Activated CD8-positive, alpha-beta T cell treated with anti-CD3 and anti-CD28 coated beads, Interleukin-2, amount 10 ng/mL, durations not matched to agents 7 days and 5 days (primary cell): ENCODE results near the gene PPP3CA. TPM values are rescaled to one million over a fixed set of nuclear protein-coding genes. Genes with fewer than 3 reads are reported as not detected.

Source experiments
- ATAC-seq: fragments of 150-1000 bp; cut with Tn5 transposase; one replicate; pipeline ENCODE4 v1.10.0; 2021; ENCODE audit warnings: moderate library complexity
- CTCF ChIA-PET: fragments of 350-600 bp; sonication (Branson Sonifier 250); formaldehyde crosslinking; loops from one replicate; lab custom pipeline; 2021; ENCODE audit warnings: antibody characterized with exemption; lab: Charles Lee
- POLR2A ChIA-PET: fragments of 350-600 bp; sonication (Branson Sonifier 250); formaldehyde crosslinking; loops from one replicate; lab custom pipeline; 2021; ENCODE audit warnings: antibody characterized with exemption; lab: Charles Lee
- DNase-seq: peaks from one replicate; pipeline ENCODE4 v3.0.0-alpha.2; 2020
- H3K27ac Mint-ChIP-seq: one replicate; pipeline ENCODE4 v1.8.0; 2021; ENCODE audit warnings: mild to moderate bottlenecking, mixed read lengths
- H3K27me3 Mint-ChIP-seq: one replicate; pipeline ENCODE4 v1.8.0; 2021; ENCODE audit warnings: low read depth, mixed read lengths
- H3K36me3 Mint-ChIP-seq: one replicate; pipeline ENCODE4 v1.8.0; 2021; ENCODE audit warnings: low read depth, mixed read lengths
- H3K4me1 Mint-ChIP-seq: one replicate; pipeline ENCODE4 v1.8.0; 2021; ENCODE audit warnings: low read depth, mixed read lengths
- H3K4me3 Mint-ChIP-seq: one replicate; pipeline ENCODE4 v1.8.0; 2021; ENCODE audit warnings: mild to moderate bottlenecking, mixed read lengths
- H3K9me3 Mint-ChIP-seq: one replicate; pipeline ENCODE4 v1.8.0; 2022; ENCODE audit warnings: mixed read lengths; ENCODE audit not compliant: insufficient read depth
- total RNA-seq, 2 experiments: library from RNA; stranded (reverse); gene quantifications; one replicate each; pipeline ENCODE4 v1.2.3, GENCODE V29; 2021

Gene PPP3CA
- total RNA-seq, 2 experiments from 2014 or later: 28.6 to 29.0 TPM

DNA sequence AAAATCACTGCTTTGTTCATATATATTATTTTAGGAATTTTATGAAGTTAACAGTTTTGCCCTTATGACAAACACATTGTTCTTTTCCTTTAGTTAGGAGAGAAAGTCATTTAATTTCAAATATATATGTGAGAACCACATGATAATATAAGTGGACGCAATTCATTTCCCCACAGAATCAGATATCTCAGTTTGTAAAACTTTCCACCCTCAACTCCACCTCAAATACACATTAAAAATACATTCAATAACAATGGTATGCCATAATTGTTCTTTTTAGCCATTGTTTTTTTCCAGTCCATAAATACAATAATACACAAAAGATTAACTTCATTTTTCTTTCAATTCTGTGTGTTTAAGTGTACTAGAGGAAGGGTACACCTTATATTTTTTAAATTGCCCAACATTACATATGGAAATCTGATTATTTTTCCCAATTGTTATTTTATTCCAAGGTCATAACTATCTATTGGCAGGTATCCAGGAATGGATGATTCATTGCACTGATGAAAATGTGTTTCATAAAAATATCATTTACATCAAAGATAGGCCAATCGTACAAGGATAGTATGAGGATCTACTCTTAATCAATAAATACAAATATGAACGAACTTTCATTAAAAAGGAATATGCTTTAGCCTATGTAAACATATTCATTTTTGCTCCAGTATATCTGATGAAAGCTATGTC, 125.0 kb downstream of the PPP3CA start:
- ATAC-seq (no peak), DNase-seq (no peak)
- no peaks in the 10 kb centered on the region for H3K9me3 Mint-ChIP-seq
- H3K27me3 Mint-ChIP-seq: no peaks in the 10 kb centered on the region
- POLR2A ChIA-PET: no interaction called here
- no peaks in the 10 kb centered on the region for H3K36me3 Mint-ChIP-seq
- no peak overlapping the region for H3K4me3 Mint-ChIP-seq
- peaks cover 10% of the 10 kb centered on the region for H3K4me1 Mint-ChIP-seq
- H3K27ac Mint-ChIP-seq: no peak overlapping the region
- CTCF ChIA-PET: no interaction called here

DNA sequence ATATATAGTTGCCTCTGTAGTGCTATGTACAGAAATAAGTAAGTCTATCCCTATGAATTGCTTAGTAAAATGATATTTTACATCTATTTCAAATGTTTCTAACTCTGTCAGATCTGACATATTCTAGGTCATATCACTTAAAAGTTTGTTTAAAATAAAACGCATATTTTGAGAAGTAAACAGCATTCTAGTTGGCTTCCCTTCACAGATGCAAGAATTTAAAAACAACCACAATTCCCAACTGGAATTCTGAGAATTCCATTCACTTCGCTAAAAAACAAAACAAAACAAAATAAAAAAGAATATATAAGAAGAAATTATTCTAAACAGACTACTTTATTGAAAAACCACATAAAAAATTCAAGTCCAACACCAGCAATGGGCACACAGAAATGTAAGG, 126.0 kb downstream of the PPP3CA start:
- Mint-ChIP-seq H3K4me3 (no peak overlapping the region), H3K4me1 (peaks cover 10% of the 10 kb centered on the region), H3K9me3 (no peaks in the 10 kb centered on the region), H3K27me3 (no peaks in the 10 kb centered on the region), H3K27ac (no peak overlapping the region), H3K36me3 (no peaks in the 10 kb centered on the region)
- CTCF ChIA-PET: no interaction called here
- DNase-seq: no peak
- POLR2A ChIA-PET: no interaction called here
- ATAC-seq: no peak

DNA sequence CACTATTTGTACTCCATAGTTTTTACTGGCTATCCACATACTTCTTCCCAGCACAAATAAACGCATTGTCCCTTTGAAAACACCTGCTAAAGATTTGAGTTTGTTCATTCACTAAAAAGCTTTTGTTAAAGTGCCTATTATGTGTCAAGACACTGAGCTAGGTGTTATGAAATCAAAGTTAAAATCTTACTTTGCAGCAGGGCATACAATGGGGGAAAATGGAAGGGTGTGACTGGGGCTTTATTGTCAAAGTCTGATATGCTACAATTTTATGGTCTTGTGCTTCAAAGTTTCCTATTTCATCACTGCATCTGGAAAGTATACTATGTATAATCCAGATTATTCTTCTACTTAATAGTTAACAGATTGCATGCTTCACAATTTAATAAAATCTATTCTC, 128.4 kb downstream of the PPP3CA start:
- Mint-ChIP-seq H3K4me3 (no peak overlapping the region), H3K9me3 (no peaks in the 10 kb centered on the region), H3K27ac (no peak overlapping the region), H3K36me3 (no peaks in the 10 kb centered on the region), H3K27me3 (no peaks in the 10 kb centered on the region), H3K4me1 (no peaks in the 10 kb centered on the region)
- DNase-seq (no peak), ATAC-seq (no peak)
- ChIA-PET CTCF (no interaction called here), POLR2A (no interaction called here)

DNA sequence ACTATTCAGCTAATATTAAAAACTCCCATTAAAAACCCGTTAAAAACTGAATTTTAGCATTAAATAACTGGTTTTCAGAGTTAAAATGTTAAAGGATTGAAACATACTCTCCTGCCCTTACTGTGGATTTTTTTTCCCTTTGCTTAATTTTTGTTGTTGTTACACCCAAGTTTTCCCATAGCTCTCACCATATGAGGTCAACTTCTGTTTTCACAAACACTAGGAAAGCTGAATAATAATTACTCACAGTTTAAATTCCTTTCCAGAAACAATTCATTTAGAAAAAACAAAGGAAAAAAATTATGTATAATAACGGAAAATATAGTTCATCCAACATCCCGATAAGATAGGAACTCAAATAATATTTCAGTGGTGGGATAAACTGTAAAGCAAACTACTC, 129.0 kb downstream of the PPP3CA start:
- Mint-ChIP-seq H3K27me3 (no peaks in the 10 kb centered on the region), H3K27ac (no peak overlapping the region), H3K36me3 (no peaks in the 10 kb centered on the region), H3K4me3 (no peak overlapping the region), H3K4me1 (no peaks in the 10 kb centered on the region), H3K9me3 (no peaks in the 10 kb centered on the region)
- DNase-seq: no peak
- CTCF ChIA-PET: interaction anchor here (1.5 kb wide), 1 partner anchor 49 kb away, joined by 3 read pairs; no protein-coding TSS in a partner anchor
- POLR2A ChIA-PET: no interaction called here
- ATAC-seq: no peak

DNA sequence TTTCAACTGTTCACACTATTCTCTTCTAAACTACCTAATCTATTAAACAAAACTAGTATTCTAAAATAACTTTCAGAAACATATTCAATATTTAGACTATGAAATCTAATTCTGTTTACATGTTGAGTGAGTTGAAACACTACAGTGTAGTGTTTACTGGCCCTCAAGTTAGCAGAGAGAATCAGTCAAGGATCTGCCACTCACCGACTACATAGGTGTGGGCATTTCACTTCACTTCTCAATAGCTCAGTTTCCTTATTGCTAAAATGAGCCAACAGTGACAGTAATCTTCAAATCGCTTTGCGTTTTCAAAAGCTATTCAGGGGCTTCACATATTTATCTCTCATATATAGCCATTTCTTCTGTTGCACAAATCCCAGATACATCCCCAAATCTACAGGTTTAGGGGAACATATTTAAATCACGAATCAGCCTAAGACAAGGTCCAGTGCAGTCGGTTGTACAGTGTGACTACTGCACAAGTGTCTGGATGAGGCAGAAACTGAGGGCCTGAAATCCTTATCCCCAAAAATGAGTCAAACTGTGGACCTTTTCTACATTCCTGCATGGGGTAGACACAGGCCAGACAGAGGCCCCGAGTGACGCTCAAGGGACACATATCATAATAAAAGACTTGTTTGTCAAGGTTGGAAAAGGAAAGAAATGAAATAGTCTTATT, 129.8 kb downstream of the PPP3CA start:
- Mint-ChIP-seq H3K4me1 (no peaks in the 10 kb centered on the region), H3K27ac (no peak overlapping the region), H3K36me3 (no peaks in the 10 kb centered on the region), H3K9me3 (no peaks in the 10 kb centered on the region), H3K4me3 (no peak overlapping the region), H3K27me3 (no peaks in the 10 kb centered on the region)
- POLR2A ChIA-PET: no interaction called here
- CTCF ChIA-PET: interaction anchor here (1.5 kb wide), 1 partner anchor 48 kb away, joined by 3 read pairs; no protein-coding TSS in a partner anchor
- DNase-seq: no peak
- no peak for ATAC-seq

DNA sequence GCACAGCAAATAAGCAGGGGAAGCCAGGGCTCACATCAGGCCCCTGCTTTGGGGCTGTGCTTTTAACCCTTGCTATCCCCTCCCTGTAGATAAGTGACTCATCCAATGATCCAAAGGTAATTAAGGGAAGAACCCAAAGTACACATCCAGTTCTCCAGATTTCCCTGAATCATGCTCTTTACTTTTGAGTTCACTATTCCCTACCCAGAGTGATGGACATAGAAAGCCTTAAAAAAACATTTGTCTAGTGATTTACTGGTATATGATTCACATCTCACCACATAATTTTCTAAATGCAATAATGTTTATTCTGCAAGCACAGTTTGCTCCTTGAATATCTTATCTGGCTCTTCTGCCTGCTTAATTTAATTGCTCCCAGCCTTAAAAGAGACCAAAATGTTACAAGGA, 136.2 kb downstream of the PPP3CA start:
- DNase-seq (no peak), ATAC-seq (no peak)
- CTCF ChIA-PET: no interaction called here
- Mint-ChIP-seq H3K27ac (no peak overlapping the region), H3K36me3 (peaks cover 10% of the 10 kb centered on the region), H3K4me1 (peaks cover 13% of the 10 kb centered on the region), H3K4me3 (no peak overlapping the region), H3K9me3 (peaks cover 6% of the 10 kb centered on the region), H3K27me3 (no peaks in the 10 kb centered on the region)
- POLR2A ChIA-PET: no interaction called here

DNA sequence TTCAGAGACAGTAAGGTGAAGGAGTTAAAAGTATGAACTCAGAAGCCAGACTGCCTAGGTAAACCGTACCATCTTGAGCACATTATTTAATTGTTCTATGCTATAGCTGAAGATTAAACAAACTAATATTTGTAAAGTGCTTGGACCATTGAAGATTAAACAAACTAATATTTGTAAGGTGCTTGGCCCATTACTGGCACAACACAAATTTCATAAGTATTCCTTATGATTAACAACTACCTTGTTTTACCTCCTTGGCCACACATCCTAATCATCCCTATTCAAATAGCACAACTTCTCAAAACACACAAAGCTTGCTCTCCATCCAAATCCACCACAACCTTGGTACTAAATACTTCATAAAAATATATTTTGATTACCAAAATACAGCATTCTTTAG, 137.0 kb downstream of the PPP3CA start:
- H3K27me3 Mint-ChIP-seq: no peaks in the 10 kb centered on the region
- no peak for ATAC-seq
- ChIA-PET CTCF (no interaction called here), POLR2A (no interaction called here)
- no peak overlapping the region for H3K4me3 Mint-ChIP-seq
- DNase-seq: no peak
- no peak overlapping the region for H3K27ac Mint-ChIP-seq
- peaks cover 8% of the 10 kb centered on the region for H3K9me3 Mint-ChIP-seq
- peaks cover 13% of the 10 kb centered on the region for H3K36me3 Mint-ChIP-seq
- peaks cover 22% of the 10 kb centered on the region for H3K4me1 Mint-ChIP-seq

DNA sequence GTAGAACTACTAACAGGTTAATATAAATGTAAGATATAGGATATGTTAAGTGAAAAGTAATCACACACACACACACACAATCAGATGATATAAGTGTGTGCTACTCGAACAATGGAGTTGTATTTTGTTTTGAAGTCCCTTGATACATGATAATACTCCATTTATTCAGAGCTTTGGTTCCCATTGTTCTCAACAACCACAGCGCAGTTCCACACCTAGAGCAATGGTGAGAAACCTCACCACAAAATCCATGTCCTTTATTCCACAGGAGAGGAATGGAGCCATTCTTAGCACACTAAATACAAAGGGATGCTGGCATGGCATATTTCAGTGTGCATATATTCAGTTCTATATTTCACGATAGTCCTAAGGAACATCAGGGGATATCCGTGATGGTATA, 139.2 kb downstream of the PPP3CA start:
- peaks cover 32% of the 10 kb centered on the region for H3K4me1 Mint-ChIP-seq
- POLR2A ChIA-PET: no interaction called here
- no peak overlapping the region for H3K27ac Mint-ChIP-seq
- no peak for DNase-seq
- H3K27me3 Mint-ChIP-seq: no peaks in the 10 kb centered on the region
- peaks cover 8% of the 10 kb centered on the region for H3K9me3 Mint-ChIP-seq
- peaks cover 15% of the 10 kb centered on the region for H3K36me3 Mint-ChIP-seq
- no peak overlapping the region for H3K4me3 Mint-ChIP-seq
- ATAC-seq: no peak
- CTCF ChIA-PET: no interaction called here

DNA sequence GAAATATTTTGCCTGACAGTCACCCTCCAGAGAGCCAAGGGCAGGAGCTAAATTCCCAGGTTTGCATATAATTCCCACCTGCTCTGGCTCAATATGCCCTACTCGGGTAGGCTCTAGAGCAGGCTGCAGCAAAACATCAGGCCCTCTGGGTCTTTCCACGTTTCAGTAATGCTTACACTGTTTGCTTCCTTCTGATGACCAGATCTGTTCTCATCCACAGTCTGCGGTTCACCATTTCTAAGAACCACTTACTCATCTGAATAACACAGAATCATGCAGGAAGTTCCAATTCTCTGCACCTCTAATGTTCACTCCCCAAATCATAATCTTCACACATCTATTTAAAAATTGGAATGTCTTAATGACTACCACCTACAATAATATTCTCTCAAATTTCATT, 141.4 kb downstream of the PPP3CA start:
- ChIA-PET POLR2A (no interaction called here), CTCF (no interaction called here)
- H3K4me1 Mint-ChIP-seq: peaks cover 39% of the 10 kb centered on the region
- peak overlapping the region; percentile 66 for H3K27ac Mint-ChIP-seq
- peak; percentile 100 for ATAC-seq
- H3K27me3 Mint-ChIP-seq: no peaks in the 10 kb centered on the region
- peaks cover 15% of the 10 kb centered on the region for H3K36me3 Mint-ChIP-seq
- peak overlapping the region; percentile 33 for H3K4me3 Mint-ChIP-seq
- DNase-seq: peak; percentile 78
- peaks cover 8% of the 10 kb centered on the region for H3K9me3 Mint-ChIP-seq

DNA sequence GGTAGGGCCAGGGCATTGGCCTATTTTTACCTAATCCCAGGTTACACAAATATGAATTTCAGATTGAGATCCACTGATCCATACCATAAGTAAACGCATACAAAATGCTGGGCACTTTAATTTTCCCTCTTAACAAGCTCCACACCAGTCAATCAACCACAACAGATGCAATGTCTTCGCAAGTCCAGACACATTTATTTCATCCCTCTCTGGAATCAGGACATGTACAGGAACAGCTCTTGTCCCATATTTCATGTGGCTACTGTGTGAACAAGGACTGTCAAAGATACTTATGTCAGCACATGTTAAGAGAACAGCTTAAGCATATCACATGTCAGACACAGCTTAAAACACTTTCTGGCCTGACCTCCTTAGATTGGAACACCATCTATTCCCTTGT, 145.9 kb downstream of the PPP3CA start:
- CTCF ChIA-PET: interaction anchor here (0.8 to 1.8 kb wide), 2 partner anchors 14 to 1109 kb away, joined by 3 to 4 read pairs; no protein-coding TSS in a partner anchor
- ATAC-seq (no peak), DNase-seq (no peak)
- no peak overlapping the region for H3K27ac Mint-ChIP-seq
- POLR2A ChIA-PET: no interaction called here
- no peaks in the 10 kb centered on the region for H3K27me3 Mint-ChIP-seq
- peaks cover 6% of the 10 kb centered on the region for H3K36me3 Mint-ChIP-seq
- H3K9me3 Mint-ChIP-seq: peaks cover 4% of the 10 kb centered on the region
- H3K4me3 Mint-ChIP-seq: no peak overlapping the region
- H3K4me1 Mint-ChIP-seq: peaks cover 43% of the 10 kb centered on the region

DNA sequence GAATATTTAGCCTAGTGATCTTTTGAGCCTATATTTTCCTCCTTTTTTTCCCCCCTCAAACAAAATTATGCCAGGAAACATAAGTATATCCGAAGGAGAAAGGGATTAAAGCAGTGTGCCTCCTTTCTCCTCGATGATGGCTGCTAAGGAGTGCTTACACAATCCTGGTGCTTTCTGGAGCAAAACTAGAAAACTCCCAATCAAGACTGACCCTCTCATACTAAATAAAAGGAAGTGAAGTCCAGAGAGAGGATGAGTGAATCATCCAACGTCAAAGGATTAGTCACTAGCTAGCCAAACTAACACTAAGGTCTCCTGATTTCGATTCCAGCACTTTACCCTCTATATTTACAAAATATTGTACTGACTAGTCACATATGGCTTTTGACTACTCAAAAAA, 146.8 kb downstream of the PPP3CA start:
- POLR2A ChIA-PET: no interaction called here
- Mint-ChIP-seq H3K27me3 (no peaks in the 10 kb centered on the region), H3K4me3 (no peak overlapping the region), H3K4me1 (peaks cover 35% of the 10 kb centered on the region), H3K36me3 (peaks cover 9% of the 10 kb centered on the region), H3K9me3 (no peaks in the 10 kb centered on the region), H3K27ac (no peak overlapping the region)
- DNase-seq (no peak), ATAC-seq (no peak)
- CTCF ChIA-PET: interaction anchor here (1.8 kb wide), 1 partner anchor 13 kb away, joined by 4 read pairs; no protein-coding TSS in a partner anchor

DNA sequence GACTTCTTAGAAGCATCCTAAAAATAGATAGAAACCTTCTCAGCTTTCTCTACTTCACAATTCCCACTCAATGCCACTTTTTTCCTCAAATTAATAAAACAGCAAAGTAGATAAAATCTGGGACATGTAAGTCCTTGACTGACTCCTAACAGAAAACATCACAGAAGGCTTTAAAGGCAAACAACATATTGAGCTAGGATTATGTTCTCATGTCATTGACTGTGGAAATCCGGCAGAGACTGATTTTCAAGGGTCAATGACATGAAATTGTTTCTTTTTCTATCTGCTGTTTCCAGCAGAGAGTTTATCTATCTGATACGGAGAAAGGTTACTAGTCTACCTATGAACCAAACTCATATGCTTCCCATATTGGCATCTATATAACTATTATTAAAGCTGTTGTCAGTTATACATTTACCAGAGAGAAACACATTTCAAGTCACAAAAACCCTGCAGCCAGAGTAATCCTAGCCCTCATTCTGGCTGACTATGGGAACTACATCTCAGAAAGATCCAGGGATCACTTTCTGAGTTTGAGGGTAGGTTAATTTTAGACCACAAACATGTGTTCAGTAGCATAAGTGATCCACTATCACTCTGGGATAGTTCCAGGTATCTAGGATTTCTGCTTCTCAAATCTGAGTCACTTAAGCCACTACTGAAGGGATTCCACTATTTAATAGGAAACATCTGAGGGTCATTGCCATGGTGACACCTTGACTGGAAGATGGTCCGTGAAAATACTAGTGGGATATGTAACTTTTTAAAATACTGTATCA, 147.6 kb downstream of the PPP3CA start:
- ATAC-seq (no peak), DNase-seq (no peak)
- Mint-ChIP-seq H3K9me3 (no peaks in the 10 kb centered on the region), H3K27me3 (no peaks in the 10 kb centered on the region), H3K36me3 (peaks cover 8% of the 10 kb centered on the region), H3K4me1 (peaks cover 27% of the 10 kb centered on the region), H3K4me3 (no peak overlapping the region), H3K27ac (no peak overlapping the region)
- ChIA-PET CTCF (no interaction called here), POLR2A (no interaction called here)
